GM12878 (cell line): ENCODE data around the gene TLX1. TPM values are rescaled to one million over a fixed set of nuclear protein-coding genes. Genes with fewer than 3 reads are reported as not detected.

ENCODE experiments used
- ATAC-seq: fragments of 200-7000 bp; cut with Tn5 transposase; 3 replicates; pipeline ENCODE4 v1.9.1; 2020; ENCODE audit warnings: mild to moderate bottlenecking, moderate library complexity
- BruUV-seq: library from RNA; stranded (reverse); fragments of 400-500 nt; replicated peaks from 2 replicates; lab custom pipeline; 2021; lab: Mats Ljungman, UMichigan
- CTCF ChIA-PET: fragments of 300-600 bp; sonication (Branson Sonifier 250); formaldehyde crosslinking; extraction: SDS; loops from one replicate; lab custom pipeline; 2021; ENCODE audit warnings: inconsistent platforms; lab: Yijun Ruan, JAX
- POLR2A ChIA-PET: fragments of 350-600 bp; formaldehyde crosslinking; extraction: SDS; loops from one replicate; lab custom pipeline; 2021; ENCODE audit warnings: inconsistent platforms; lab: Charles Lee
- RAD21 ChIA-PET: fragments of 300-600 bp; sonication (Branson Sonifier 250); formaldehyde crosslinking; loops from one replicate; lab custom pipeline; 2023; ENCODE audit warnings: antibody characterized with exemption; ENCODE audit not compliant: unreplicated experiment; lab: Charles Lee
- SMC1A ChIA-PET: fragments of 300-600 bp; sonication (Branson Sonifier 250); formaldehyde crosslinking; loops from one replicate; lab custom pipeline; 2023; ENCODE audit not compliant: unreplicated experiment, uncharacterized antibody; lab: Charles Lee
- DNase-seq: peaks from one replicate; pipeline ENCODE4 v3.0.0-alpha.2; 2011; ENCODE audit warnings: low read depth, low spot score
- FAIRE-seq: peaks from 3 replicates; lab custom pipeline; 2011; peaks lifted over from hg19 to GRCh38; lab: Jason Lieb, UNC
- H2AFZ ChIP-seq: 2 replicates; pipeline ENCODE4 v1.6.0; 2011; ENCODE audit warnings: low read depth, low read length, control low read depth; ENCODE audit not compliant: control insufficient read depth
- H3K27ac ChIP-seq: 2 replicates; pipeline ENCODE4 v1.5.1; 2011; ENCODE audit warnings: control low read depth; ENCODE audit not compliant: control insufficient read depth, insufficient read depth
- H3K27me3 ChIP-seq, 2 experiments: replicated peaks in 1 of 2; 2 replicates each; pipeline versions ENCODE4 v1.6.0 to v1.6.1; 2011; ENCODE audit warnings: low read length in 1 of 2; ENCODE audit not compliant: control insufficient read depth in 2 of 2, insufficient read depth in 2 of 2
- H3K36me3 ChIP-seq, 2 experiments: 2 replicates each; pipeline ENCODE4 v1.5.1; 2011; ENCODE audit warnings: low read length in 1 of 2; ENCODE audit not compliant: control insufficient read depth in 2 of 2, insufficient read depth in 2 of 2
- H3K4me1 ChIP-seq: 2 replicates; pipeline ENCODE4 v1.6.1; 2011; ENCODE audit warnings: mild to moderate bottlenecking, low read length, moderate library complexity, mixed read lengths; ENCODE audit not compliant: control insufficient read depth, insufficient read depth
- H3K4me2 ChIP-seq: 2 replicates; pipeline ENCODE4 v1.6.0; 2011; ENCODE audit warnings: control low read depth; ENCODE audit not compliant: control insufficient read depth, insufficient read depth
- H3K4me3 ChIP-seq: fragments of 200-600 bp; sonication (generic); 2 replicates; pipeline ENCODE4 v1.5.1; 2016
- H3K79me2 ChIP-seq: 2 replicates; pipeline ENCODE4 v1.6.0; 2011; ENCODE audit warnings: low read length; ENCODE audit not compliant: control insufficient read depth, insufficient read depth
- H3K9ac ChIP-seq: 2 replicates; pipeline ENCODE4 v1.8.0; 2011; ENCODE audit warnings: low read length, control low read depth, mixed read lengths; ENCODE audit not compliant: control insufficient read depth, insufficient read depth
- H3K9me3 ChIP-seq: replicated peaks from 3 replicates; pipeline ENCODE4 v1.5.1; 2011; ENCODE audit warnings: mild to moderate bottlenecking, low read length; ENCODE audit not compliant: control insufficient read depth, insufficient read depth
- H4K20me1 ChIP-seq: 2 replicates; pipeline ENCODE4 v1.6.0; 2011; ENCODE audit not compliant: control insufficient read depth, insufficient read depth
- CHD1 ChIP-seq: IDR thresholded peaks from 2 replicates; pipeline ENCODE4 v1.6.1; 2012; ENCODE audit warnings: low read depth, low read length, improper control_type of control experiment
- EED ChIP-seq: sonication (generic); IDR thresholded peaks from 2 replicates; pipeline ENCODE4 v1.6.1; 2016; ENCODE audit warnings: antibody characterized with exemption, low read depth
- EGR1 ChIP-seq, 2 experiments: IDR thresholded peaks; 1 replicate in 1 of 2; 2 replicates in 1 of 2; pipeline ENCODE4 v1.6.1; 2011 to 2012; ENCODE audit warnings: low read depth in 2 of 2, low read length in 2 of 2, borderline replicate concordance in 1 of 2, mild to moderate bottlenecking in 1 of 2, moderate library complexity in 1 of 2
- IRF3 ChIP-seq: fragments of 450-650 bp; IDR thresholded peaks from 2 replicates; pipeline ENCODE4 v1.6.1; 2014; ENCODE audit warnings: mild to moderate bottlenecking
- IRF4 ChIP-seq: IDR thresholded peaks from 2 replicates; pipeline ENCODE4 v1.6.1; 2011; ENCODE audit warnings: low read depth, low read length
- KLF5 ChIP-seq: fragments of 450-650 bp; IDR thresholded peaks from 2 replicates; pipeline ENCODE4 v1.6.1; 2014; ENCODE audit warnings: mild to moderate bottlenecking; ENCODE audit not compliant: partially characterized antibody
- MYC ChIP-seq: IDR thresholded peaks from 2 replicates; pipeline ENCODE4 v1.6.1; 2011; ENCODE audit warnings: mild to moderate bottlenecking, low read length, moderate library complexity, inconsistent platforms; ENCODE audit not compliant: insufficient read depth, insufficient replicate concordance, insufficient read length, severe bottlenecking
- SREBF1 ChIP-seq: IDR thresholded peaks from 2 replicates; pipeline ENCODE4 v1.6.1; 2012; ENCODE audit warnings: mild to moderate bottlenecking, low read length
- TAF1 ChIP-seq: IDR thresholded peaks from 2 replicates; pipeline ENCODE4 v1.6.1; 2011; ENCODE audit warnings: mild to moderate bottlenecking, low read depth, low read length, borderline replicate concordance
- TCF3 ChIP-seq: IDR thresholded peaks from 2 replicates; pipeline ENCODE4 v1.6.1; 2012; ENCODE audit warnings: low read depth, mild to moderate bottlenecking, low read length, borderline replicate concordance; ENCODE audit not compliant: insufficient read depth
- USF1 ChIP-seq: IDR thresholded peaks from 2 replicates; pipeline ENCODE4 v1.6.1; 2011; ENCODE audit warnings: borderline replicate concordance, low read depth, mild to moderate bottlenecking, moderate library complexity, mixed read lengths, low read length; ENCODE audit not compliant: insufficient read depth; ENCODE audit errors: extremely low read length
- ZBTB33 ChIP-seq: fragments of 450-650 bp; IDR thresholded peaks from 2 replicates; pipeline ENCODE4 v1.6.1; 2017; ENCODE audit warnings: mild to moderate bottlenecking
- ZNF24 ChIP-seq: fragments of 450-650 bp; IDR thresholded peaks from 2 replicates; pipeline ENCODE4 v1.6.1; 2017; ENCODE audit warnings: antibody characterized with exemption, mild to moderate bottlenecking
- ZNF384 ChIP-seq: IDR thresholded peaks from 2 replicates; pipeline ENCODE4 v1.6.1; 2012; ENCODE audit warnings: low read depth, mild to moderate bottlenecking, low read length, improper control_type of control experiment, borderline replicate concordance
- ZNF622 ChIP-seq: fragments of 450-650 bp; IDR thresholded peaks from 2 replicates; pipeline ENCODE4 v1.6.1; 2017; ENCODE audit warnings: mild to moderate bottlenecking, inconsistent platforms
- WGBS: methylation state at CpG from one replicate; pipeline ENCODE4 v1.1.6; 2016; ENCODE audit warnings: low lambda C conversion rate; ENCODE audit not compliant: insufficient replicate concordance, insufficient coverage; ENCODE audit errors: missing lambda C conversion rate; 5-methylcytosine and 5-hydroxymethylcytosine counted together
- in situ Hi-C: fragments of 300-500 bp; cut with MboI; formaldehyde crosslinking; loops from 9 replicates; pipeline ENCODE4 v1.14.3; 2018; ENCODE audit warnings: mixed read lengths
- intact Hi-C: fragments of 100-400 bp; cut with micrococcal nuclease; formaldehyde crosslinking; loops from one replicate; pipeline ENCODE4 v1.14.2; 2022; ENCODE audit not compliant: unreplicated experiment
- polyA plus RNA-seq, 11 experiments: library from polyadenylated mRNA; depleted of rRNA in 4 of 11; unstranded in 6 of 11; stranded (reverse) in 5 of 11; fragments of >200 nt; fragmentation: Nextera tagmentation in 4 of 11; fragmentation: Illumina TruSeq in 1 of 11; extraction: Ambion mirVana in 4 of 11; extraction: Trizol in 1 of 11; gene quantifications; 1 replicate in 1 of 11; 2 replicates in 10 of 11; pipeline versions ENCODE4 v1.2.1 to v1.2.3, GENCODE V29; 2011 to 2016; ENCODE audit warnings: inconsistent platforms in 2 of 11, missing spikeins in 2 of 11, low read depth in 1 of 11
- total RNA-seq, 4 experiments: library from RNA; depleted of rRNA in 3 of 4; stranded (reverse); fragments of >200 nt in 3 of 4; fragmentation: Illumina TruSeq in 1 of 4; extraction: Trizol in 1 of 4; gene quantifications; 2 replicates each; pipeline versions ENCODE4 v1.2.1 to v1.2.3, GENCODE V29; 2013 to 2021

TLX1 gene
- total and polyA plus RNA-seq, 10 of the 15 experiments (the other 5 are each of a cell fraction or from before 2014, with no cell fraction given), result not detected

- POLR2A ChIA-PET, result no interaction called here
Observed at GRCh38 chr10:101106351-101106750, 24.7 kb upstream of the TLX1 start.

GRCh38 chr10:101107771-101108170, 23.3 kb upstream of the TLX1 start:
- RAD21 ChIA-PET, result no interaction called here
- no peaks in the 10 kb centered on the region for H3K9me3 ChIP-seq
- ATAC-seq (no peak), FAIRE-seq (no peak), DNase-seq (no peak)
- no TSS peak for BruUV-seq
- in situ Hi-C loops, result no loop called here
- no peaks in the 10 kb centered on the region for H3K4me1 ChIP-seq
- no peak overlapping the region for H3K4me2 ChIP-seq
- POLR2A ChIA-PET, result interaction anchor here (0.8 kb wide), 1 partner anchor 10 kb away, joined by 4 read pairs; no protein-coding TSS in a partner anchor
- no peaks in the 10 kb centered on the region for H3K36me3 ChIP-seq
- H3K4me3 ChIP-seq, result no peak overlapping the region
- SMC1A ChIA-PET, result no interaction called here
- no peaks in the 10 kb centered on the region for H3K79me2 ChIP-seq
- H3K27me3 ChIP-seq, result peaks cover 0 to 3% of the 10 kb centered on the region in 2 experiments; a peak in 2 of 4 replicates
- H3K27ac ChIP-seq, result no peak overlapping the region
- H2AFZ ChIP-seq, result no peak overlapping the region
- H3K9ac ChIP-seq, result no peak overlapping the region
- no peaks in the 10 kb centered on the region for H4K20me1 ChIP-seq
- intact Hi-C loops, result no loop called here
- 1% methylated on average over 5 of the region's 5 CpGs for WGBS
- CTCF ChIA-PET, result interaction anchor here (2.9 to 3.2 kb wide), 2 partner anchors 12 to 35 kb away, joined by 14 to 17 read pairs; no protein-coding TSS in a partner anchor
- no peak for TF ChIP-seq KLF5
- TF ChIP-seq USF1, result no peak
- no peak for TF ChIP-seq ZNF24
- TF ChIP-seq MYC, result no peak
- no peak for TF ChIP-seq EED
- no peak for TF ChIP-seq ZBTB33
- no peak for TF ChIP-seq TAF1
- no peak for TF ChIP-seq IRF4
- TF ChIP-seq ZNF384, result no peak
- TF ChIP-seq TCF3, result no peak
- TF ChIP-seq IRF3, result no peak
- no peak for TF ChIP-seq EGR1 (IDR thresholded peaks at IDR 0.05; ENCODE audit: borderline replicate concordance in 1 of 2, low read depth in 2 of 2, low read length in 2 of 2)
- no peak for TF ChIP-seq SREBF1

More at GRCh38 chr10:101106351-101106750, 24.7 kb upstream of the TLX1 start:
- Histone ChIP-seq H3K4me3 (no peak overlapping the region), H3K27me3 (peaks cover 0 to 3% of the 10 kb centered on the region in 2 experiments; a peak in 2 of 4 replicates), H4K20me1 (no peaks in the 10 kb centered on the region), H3K36me3 (no peaks in the 10 kb centered on the region), H3K9me3 (no peaks in the 10 kb centered on the region), H2AFZ (no peak overlapping the region), H3K27ac (no peak overlapping the region), H3K79me2 (no peaks in the 10 kb centered on the region), H3K9ac (no peak overlapping the region), H3K4me2 (no peak overlapping the region), H3K4me1 (no peaks in the 10 kb centered on the region)
- intact Hi-C loops, result no loop called here
- CTCF ChIA-PET, result interaction anchor here (2.9 to 3.2 kb wide), 2 partner anchors 11 to 36 kb away, joined by 14 to 17 read pairs; no protein-coding TSS in a partner anchor
- RAD21 ChIA-PET, result no interaction called here
- in situ Hi-C loops, result no loop called here
- WGBS, result 46% methylated on average over 6 of the region's 6 CpGs
- TF ChIP-seq CHD1 (no peak), ZNF622 (no peak)
- no peak for FAIRE-seq
- DNase-seq, result no peak
- ATAC-seq, result no peak
- no TSS peak for BruUV-seq
- SMC1A ChIA-PET, result no interaction called here
